A549 treated with DMSO at 1 μM for 4 hours (cell line): ENCODE results near the gene ZNF91. TPM values are rescaled to one million over a fixed set of nuclear protein-coding genes. Genes with fewer than 3 reads are reported as not detected.

Experiments used
- total RNA-seq: library from RNA; stranded (reverse); fragments of 200-300 nt; extraction: Qiagen RNA extraction; gene quantifications from 5 replicates; pipeline ENCODE4 v1.2.3, GENCODE V29; 2022; ENCODE audit warnings: low read depth

The ZNF91 gene
- 0.16 to 0.58 TPM (median 0.21 TPM) in 5 replicates for total RNA-seq

GRCh38 chr19:23395041-23395721 is at the start of gene ZNF91:
TSS of gene ZNF91 (minus strand) at chr19:23395471. CDS start at chr19:23395354, 117 bp downstream.

Other genes starting within 250 kb of the ZNF91 start
- gene ZNF724, start 145.1 kb downstream of the ZNF91 start, total RNA-seq, result 0.69 to 1.3 TPM (median 0.87 TPM) in 5 replicates